H1 (cell line): ENCODE data around the gene RNU4-1. TPM values are rescaled to one million over a fixed set of nuclear protein-coding genes. Genes with fewer than 3 reads are reported as not detected.

ENCODE experiments used
- BACH1 ChIP-seq: IDR thresholded peaks from 2 replicates; pipeline ENCODE4 v1.6.1; 2012; ENCODE audit warnings: low read length, improper control_type of control experiment
- CBX5 ChIP-seq: fragments of 300-800, 300-1000 bp; sonication (generic); IDR thresholded peaks from 2 replicates; pipeline ENCODE4 v1.7.1; 2016; ENCODE audit warnings: antibody characterized with exemption, low read length, low read depth
- CHD7 ChIP-seq: fragments of 300-600 bp; sonication (generic); IDR thresholded peaks from 2 replicates; pipeline ENCODE4 v1.7.1; 2012; ENCODE audit warnings: low read length, moderate library complexity, mild to moderate bottlenecking, inconsistent platforms; ENCODE audit not compliant: insufficient replicate concordance
- HDAC2 ChIP-seq, 2 experiments: fragments of 300-600 bp in 1 of 2; sonication (generic) in 1 of 2; IDR thresholded peaks; 2 replicates each; pipeline ENCODE4 v1.6.1; 2011 to 2012; ENCODE audit warnings: low read depth in 2 of 2, low read length in 2 of 2, mild to moderate bottlenecking in 2 of 2, moderate library complexity in 2 of 2, borderline replicate concordance in 1 of 2, inconsistent platforms in 1 of 2
- MAFK ChIP-seq: IDR thresholded peaks from 2 replicates; pipeline ENCODE4 v1.6.1; 2012; ENCODE audit warnings: low read depth, mild to moderate bottlenecking, improper control_type of control experiment, low read length
- RFX5 ChIP-seq: IDR thresholded peaks from 2 replicates; pipeline ENCODE4 v1.6.1; 2011; ENCODE audit warnings: low read depth, low read length, improper control_type of control experiment, borderline replicate concordance
- RNF2 ChIP-seq: fragments of 200-900, 300-1000 bp; sonication (generic); IDR thresholded peaks from 2 replicates; pipeline ENCODE4 v1.7.1; 2016; ENCODE audit warnings: borderline replicate concordance, low read depth, mild to moderate bottlenecking, antibody characterized with exemption, low read length; ENCODE audit not compliant: poor library complexity, severe bottlenecking; ENCODE audit errors: missing control alignments
- SIN3A ChIP-seq, 2 experiments: IDR thresholded peaks in 1 of 2; conservative IDR thresholded peaks in 1 of 2; 2 replicates each; pipeline ENCODE4 v1.6.1; 2011 to 2012; ENCODE audit warnings: low read length in 2 of 2, improper control_type of control experiment in 1 of 2, low read depth in 1 of 2, mild to moderate bottlenecking in 1 of 2
- TEAD4 ChIP-seq: IDR thresholded peaks from 2 replicates; pipeline ENCODE4 v1.6.1; 2012; ENCODE audit warnings: low read depth, low read length, inconsistent platforms, mixed read lengths
- polyA plus RNA-seq, 7 experiments: library from polyadenylated mRNA; depleted of rRNA in 3 of 7; stranded (reverse) in 5 of 7; unstranded in 2 of 7; fragments of >200 nt in 5 of 7; fragments of 200-250 nt in 2 of 7; gene quantifications; 1 replicate in 5 of 7; 2 replicates in 1 of 7; 4 replicates in 1 of 7; pipeline versions ENCODE4 v1.2.1 to v1.2.3, GENCODE V29; 2011 to 2013; ENCODE audit warnings: missing spikeins in 2 of 7, mixed read lengths in 2 of 7
- total RNA-seq: library from RNA; stranded (reverse); fragmentation: NEBNext Ultra II Directional; extraction: Animal tissue kit (Norgen Biotek cat#: 25700); gene quantifications from 2 replicates; pipeline ENCODE4 v1.2.1, GENCODE V29; 2021

RNU4-1 gene
- total and polyA plus RNA-seq, 2 of the 8 experiments (the other 6 are each of a cell fraction or from before 2014, with no cell fraction given) = under 0.01 to 1,424 TPM

GRCh38 chr12:120265473-120266179, 27.4 kb downstream of the RNU4-1 start, which contains the start of gene PXN (continued):
- TF ChIP-seq CHD7 (no peak), RFX5 (no peak), HDAC2 (IDR thresholded peaks at IDR 0.05; ENCODE audit: borderline replicate concordance in 1 of 2, low read depth in 2 of 2, low read length in 2 of 2) (no peak), MAFK (no peak), BACH1 (no peak), RNF2 (no peak), TEAD4 (no peak), CBX5 (no peak), SIN3A (conservative IDR thresholded peaks at IDR 0.05 in 1 of 2, IDR thresholded peaks at IDR 0.05 in 1 of 2; ENCODE audit: low read depth in 1 of 2, low read length in 2 of 2) (0 out of 4 replicates have a peak, but pooled peaks of 1 of the 2 experiments have one; percentile 11)
